ENCODE measurements around the gene OGFOD3.
A peak's percentile ranks its signal among the peaks of the same experiment; 100 is the strongest.
"Not testable (repeated sequence)": the region's sequence is repeated elsewhere in the genome, so short reads cannot be mapped to it uniquely, and the experiment has no call there.

Gene OGFOD3

DNA sequence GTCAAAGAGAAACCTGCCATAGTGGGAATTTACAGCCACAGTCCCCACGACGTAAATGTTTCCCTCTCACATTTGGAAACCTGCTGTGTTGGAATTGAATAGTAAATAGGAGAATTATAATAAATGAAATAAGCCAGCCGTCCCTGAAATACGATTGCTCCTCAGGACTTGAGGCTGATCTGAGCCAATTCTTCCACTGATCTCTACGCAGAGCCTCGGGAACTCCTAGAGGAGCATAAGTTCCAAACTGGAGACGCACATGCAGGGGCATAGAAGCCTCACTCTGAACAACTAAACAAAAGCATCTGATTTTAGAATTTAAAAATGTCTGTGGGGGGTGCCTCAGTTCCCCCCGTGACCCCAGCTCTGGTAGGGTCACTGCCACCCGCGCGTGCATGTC is 69.5 kb downstream of the OGFOD3 start:
- H3K27ac ChIP-seq: no peak overlapping the region
- H3K4me3 ChIP-seq (ENCODE audit: low read depth, low read length): no peak overlapping the region
- H3K27me3 ChIP-seq (ENCODE audit: insufficient read depth, low read depth, severe bottlenecking): no peaks in the 10 kb centered on the region
- TF ChIP-seq, protein P1, sequence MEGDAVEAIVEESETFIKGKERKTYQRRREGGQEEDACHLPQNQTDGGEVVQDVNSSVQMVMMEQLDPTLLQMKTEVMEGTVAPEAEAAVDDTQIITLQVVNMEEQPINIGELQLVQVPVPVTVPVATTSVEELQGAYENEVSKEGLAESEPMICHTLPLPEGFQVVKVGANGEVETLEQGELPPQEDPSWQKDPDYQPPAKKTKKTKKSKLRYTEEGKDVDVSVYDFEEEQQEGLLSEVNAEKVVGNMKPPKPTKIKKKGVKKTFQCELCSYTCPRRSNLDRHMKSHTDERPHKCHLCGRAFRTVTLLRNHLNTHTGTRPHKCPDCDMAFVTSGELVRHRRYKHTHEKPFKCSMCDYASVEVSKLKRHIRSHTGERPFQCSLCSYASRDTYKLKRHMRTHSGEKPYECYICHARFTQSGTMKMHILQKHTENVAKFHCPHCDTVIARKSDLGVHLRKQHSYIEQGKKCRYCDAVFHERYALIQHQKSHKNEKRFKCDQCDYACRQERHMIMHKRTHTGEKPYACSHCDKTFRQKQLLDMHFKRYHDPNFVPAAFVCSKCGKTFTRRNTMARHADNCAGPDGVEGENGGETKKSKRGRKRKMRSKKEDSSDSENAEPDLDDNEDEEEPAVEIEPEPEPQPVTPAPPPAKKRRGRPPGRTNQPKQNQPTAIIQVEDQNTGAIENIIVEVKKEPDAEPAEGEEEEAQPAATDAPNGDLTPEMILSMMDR (IDR thresholded peaks at IDR 0.05; ENCODE audit: low read depth, low read length): no peak
- no peaks in the 10 kb centered on the region for H3K36me3 ChIP-seq
- no peaks in the 10 kb centered on the region for H3K9me3 ChIP-seq (ENCODE audit: severe bottlenecking)
- DNase-seq: no peak

DNA sequence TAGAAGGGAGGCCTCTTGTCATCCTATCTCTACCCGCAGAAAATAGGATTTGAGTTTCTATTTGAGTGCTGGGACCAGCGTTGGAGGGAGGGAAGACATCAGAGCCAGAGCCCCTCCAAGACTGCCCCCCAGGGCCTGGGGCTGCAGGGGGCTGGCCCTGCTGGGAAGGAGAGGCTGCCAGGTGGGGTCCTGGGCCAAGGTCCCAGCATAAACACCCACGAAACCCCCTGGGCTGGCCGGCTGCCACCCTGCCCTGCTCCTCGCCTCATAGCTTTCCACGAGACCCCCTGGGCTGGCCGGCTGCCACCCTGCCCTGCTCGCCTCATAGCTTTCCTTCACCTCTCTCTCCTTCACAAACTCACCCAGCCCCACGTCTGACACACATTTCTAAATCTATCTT is 70.0 kb downstream of the OGFOD3 start:
- Histone ChIP-seq H3K27ac (no peak overlapping the region), H3K27me3 (ENCODE audit: insufficient read depth, low read depth, severe bottlenecking) (no peaks in the 10 kb centered on the region), H3K36me3 (no peaks in the 10 kb centered on the region), H3K4me3 (ENCODE audit: low read depth, low read length) (no peak overlapping the region), H3K9me3 (ENCODE audit: severe bottlenecking) (no peaks in the 10 kb centered on the region)
- no peak for DNase-seq
- TF ChIP-seq, protein P1 (IDR thresholded peaks at IDR 0.05; ENCODE audit: low read depth, low read length): no peak

GRCh38 chr17:82347994-82348393 is 70.4 kb downstream of the OGFOD3 start:
- DNase-seq: not testable (repeated sequence)

GRCh38 chr17:82346342-82347300 is 71.8 kb downstream of the OGFOD3 start:
- TF ChIP-seq, protein P1 (IDR thresholded peaks at IDR 0.05; ENCODE audit: low read depth, low read length): no peak
- Histone ChIP-seq H3K4me3 (ENCODE audit: low read depth, low read length) (no peak overlapping the region), H3K9me3 (ENCODE audit: severe bottlenecking) (peaks cover 5% of the 10 kb centered on the region), H3K27ac (no peak overlapping the region), H3K27me3 (ENCODE audit: insufficient read depth, low read depth, severe bottlenecking) (no peaks in the 10 kb centered on the region), H3K36me3 (no peaks in the 10 kb centered on the region)
- no peak for DNase-seq

More at GRCh38 chr17:82347994-82348393, 70.4 kb downstream of the OGFOD3 start:
- H3K27ac ChIP-seq; H3K27me3 ChIP-seq (ENCODE audit: insufficient read depth, low read depth, severe bottlenecking); H3K4me3 ChIP-seq (ENCODE audit: low read depth, low read length); H3K9me3 ChIP-seq (ENCODE audit: severe bottlenecking); H3K36me3 ChIP-seq: not testable (repeated sequence)

- 0 out of 2 replicates have a peak overlapping the region, but pooled peaks have one; percentile 6 for H3K27ac ChIP-seq
- TF ChIP-seq, protein P1 (IDR thresholded peaks at IDR 0.05; ENCODE audit: low read depth, low read length): no peak
- no peak overlapping the region for H3K4me3 ChIP-seq (ENCODE audit: low read depth, low read length)
Observed at GRCh38 chr17:82345151-82345976, 73.0 kb downstream of the OGFOD3 start.

More at GRCh38 chr17:82345151-82345976, 73.0 kb downstream of the OGFOD3 start:
- DNase-seq: no peak
- H3K9me3 ChIP-seq (ENCODE audit: severe bottlenecking): peaks cover 11% of the 10 kb centered on the region
- H3K36me3 ChIP-seq: no peaks in the 10 kb centered on the region
- no peaks in the 10 kb centered on the region for H3K27me3 ChIP-seq (ENCODE audit: insufficient read depth, low read depth, severe bottlenecking)

All from WERI-Rb-1 (cell line).